HG03025 (cell line): ENCODE measurements around the gene SUGT1.
"Not testable (repeated sequence)": the region's sequence is repeated elsewhere in the genome, so short reads cannot be mapped to it uniquely, and the experiment has no call there.

Source experiments
- ATAC-seq: cut with Tn5 transposase; IDR thresholded peaks from one replicate; pipeline ENCODE4 v1.9.1; 2021; ENCODE audit warnings: mild to moderate bottlenecking, moderate library complexity; ENCODE audit not compliant: unreplicated experiment, low FRiP score

The SUGT1 gene

GRCh38 chr13:52665325-52665724, 12.7 kb downstream of the SUGT1 start:
- ATAC-seq = no peak

GRCh38 chr13:52669677-52670076, 17.0 kb downstream of the SUGT1 start:
- no peak for ATAC-seq

- ATAC-seq = no peak
Measured at GRCh38 chr13:52670726-52671125, 18.1 kb downstream of the SUGT1 start.

GRCh38 chr13:52673465-52673864, 20.8 kb downstream of the SUGT1 start:
- ATAC-seq = no peak

- no peak for ATAC-seq
Measured at GRCh38 chr13:52677823-52678222, 25.2 kb downstream of the SUGT1 start.

- ATAC-seq = not testable (repeated sequence)
Measured at GRCh38 chr13:52685806-52686205, 33.2 kb downstream of the SUGT1 start.

GRCh38 chr13:52686376-52686775, 33.7 kb downstream of the SUGT1 start:
- ATAC-seq = no peak

GRCh38 chr13:52695856-52696255, 43.2 kb downstream of the SUGT1 start:
- no peak for ATAC-seq

- ATAC-seq = no peak
Measured at GRCh38 chr13:52696566-52696965, 43.9 kb downstream of the SUGT1 start.

GRCh38 chr13:52701728-52702465, 49.3 kb downstream of the SUGT1 start:
- no peak for ATAC-seq

- ATAC-seq = no peak
Measured at GRCh38 chr13:52703482-52703881, 50.8 kb downstream of the SUGT1 start.

GRCh38 chr13:52706081-52706480, 53.4 kb downstream of the SUGT1 start:
- ATAC-seq = no peak

GRCh38 chr13:52707375-52707774, 54.7 kb downstream of the SUGT1 start:
- ATAC-seq = no peak

GRCh38 chr13:52708266-52708665, 55.6 kb downstream of the SUGT1 start:
- not testable (repeated sequence) for ATAC-seq

GRCh38 chr13:52711286-52711685, 58.6 kb downstream of the SUGT1 start:
- ATAC-seq = no peak

- ATAC-seq = no peak
Measured at GRCh38 chr13:52712385-52712784, 59.7 kb downstream of the SUGT1 start.

GRCh38 chr13:52713894-52714293, 61.3 kb downstream of the SUGT1 start:
- no peak for ATAC-seq

- not testable (repeated sequence) for ATAC-seq
Measured at GRCh38 chr13:52720904-52721303, 68.3 kb downstream of the SUGT1 start.

- ATAC-seq = not testable (repeated sequence)
Measured at GRCh38 chr13:52721356-52721755, 68.7 kb downstream of the SUGT1 start.

- no peak for ATAC-seq
Measured at GRCh38 chr13:52723181-52723580, 70.5 kb downstream of the SUGT1 start.

GRCh38 chr13:52725302-52725701, 72.7 kb downstream of the SUGT1 start:
- ATAC-seq = no peak

- no peak for ATAC-seq
Measured at GRCh38 chr13:52726258-52726657, 73.6 kb downstream of the SUGT1 start.
